Gastrocnemius medialis (tissue), 4 donors: ENCODE results near the gene NTN1.

Experiments
- CTCF ChIP-seq, 5 experiments: fragments of 450-650 bp in 3 of 5; fragments of 200-600 bp in 2 of 5; sonication (generic) in 2 of 5; IDR thresholded peaks in 4 of 5; conservative IDR thresholded peaks in 1 of 5; 1 replicate in 4 of 5; 2 replicates in 1 of 5; pipeline ENCODE4 v1.5.1; 2016 to 2019; ENCODE audit warnings: antibody characterized with exemption in 5 of 5, mild to moderate bottlenecking in 3 of 5, moderate library complexity in 3 of 5
- POLR2A ChIP-seq, 2 donors: fragments of 450-650 bp; IDR thresholded peaks; one replicate each; pipeline ENCODE4 v1.6.1; 2017; ENCODE audit warnings: antibody characterized with exemption in 2 of 2, mild to moderate bottlenecking in 2 of 2, moderate library complexity in 2 of 2

- no peak for TF ChIP-seq CTCF (IDR thresholded peaks at IDR 0.05 in 4 of 5, conservative IDR thresholded peaks at IDR 0.05 in 1 of 5)
- no peak for TF ChIP-seq POLR2A (IDR thresholded peaks at IDR 0.05)
Measured at GRCh38 chr17:9290226-9290613, 268.9 kb downstream of the NTN1 start.
